Esophagus squamous epithelium (tissue), 5 donors: ENCODE measurements around the gene KCTD18. TPM values are rescaled to one million over a fixed set of nuclear protein-coding genes. Genes with fewer than 3 reads are reported as not detected.

Experiments
- DNase-seq: peaks from one replicate; lab custom pipeline; 2025; lab: John Stamatoyannopoulos, UW
- H3K27ac ChIP-seq, 4 donors: fragments of 200-600 bp; sonication (generic); one replicate each; pipeline ENCODE4 v1.5.1; 2016 to 2019; ENCODE audit warnings: mild to moderate bottlenecking in 1 of 4
- H3K27me3 ChIP-seq, 4 donors: fragments of 200-600 bp; sonication (generic); 1 replicate in 3 of 4; 2 replicates in 1 of 4; pipeline versions ENCODE4 v1.5.1 to v1.6.0; 2017 to 2021; ENCODE audit warnings: antibody characterized with exemption in 1 of 4
- H3K36me3 ChIP-seq, 3 donors: fragments of 200-600 bp; sonication (generic); one replicate each; pipeline ENCODE4 v1.5.1; 2016 to 2019
- H3K4me1 ChIP-seq, 3 donors: fragments of 200-600 bp; sonication (generic); one replicate each; pipeline ENCODE4 v1.5.1; 2017 to 2019
- H3K4me3 ChIP-seq, 4 donors: fragments of 200-600 bp; sonication (generic); 1 replicate in 3 of 4; 2 replicates in 1 of 4; pipeline ENCODE4 v1.5.1; 2016 to 2019; ENCODE audit warnings: mild to moderate bottlenecking in 2 of 4, moderate library complexity in 1 of 4
- H3K9me3 ChIP-seq, 3 donors: fragments of 200-600 bp; sonication (generic); one replicate each; pipeline ENCODE4 v1.5.1; 2016 to 2019
- POLR2A ChIP-seq, 4 donors: fragments of 450-650 bp; IDR thresholded peaks; one replicate each; pipeline ENCODE4 v1.6.1; 2017; ENCODE audit warnings: antibody characterized with exemption in 4 of 4, mild to moderate bottlenecking in 4 of 4, moderate library complexity in 3 of 4
- WGBS, 2 donors: methylation state at CpG; one replicate each; pipeline ENCODE4 v1.1.5; 2018; 5-methylcytosine and 5-hydroxymethylcytosine counted together
- intact Hi-C: fragments of 100-400 bp; cut with DNase I; formaldehyde crosslinking; loops from one replicate; pipeline ENCODE4 v1.15.0; 2022
- total RNA-seq, 4 donors: library from RNA; depleted of rRNA; stranded (reverse); fragments of >200 nt; gene quantifications; one replicate each; pipeline ENCODE4 v1.1.0, GENCODE V29; 2016
- TF ChIP-seq, protein P1 (sequence below), 6 experiments: fragments of 450-650 bp in 4 of 6; fragments of 200-600 bp in 2 of 6; sonication (generic) in 2 of 6; IDR thresholded peaks; one replicate each; pipeline ENCODE4 v1.5.1; 2016 to 2019; ENCODE audit warnings: antibody characterized with exemption in 6 of 6, mild to moderate bottlenecking in 4 of 6, moderate library complexity in 4 of 6
- donor health status: DM: yes; HTN: yes; CAD: no.

Gene KCTD18
- total RNA-seq, 4 donors from 2014 or later, result 6.9 to 19.5 (median 13.9) TPM

DNA sequence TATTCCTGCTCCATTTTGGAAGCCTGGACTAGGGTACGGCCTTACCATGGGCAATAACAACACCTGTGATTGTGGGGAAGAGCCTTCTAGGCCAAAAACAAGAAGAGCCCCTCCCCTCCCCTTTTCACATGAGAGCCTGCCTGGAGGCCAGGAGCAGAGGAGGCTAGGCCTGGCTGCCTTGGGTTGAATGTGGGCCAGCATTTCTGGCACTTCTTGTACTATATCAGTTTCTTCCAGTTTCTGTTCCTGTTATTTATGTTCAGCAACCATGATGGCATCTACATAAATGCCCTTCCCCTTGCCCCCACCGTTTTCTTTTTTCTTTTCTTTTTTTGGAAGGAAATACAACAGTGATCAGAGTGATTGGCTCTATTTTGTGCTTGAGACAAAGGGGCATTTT, 58.4 kb downstream of the KCTD18 start:
- DNase-seq, result no peak
- Histone ChIP-seq H3K4me3 (no peak overlapping the region), H3K27me3 (no peaks in the 10 kb centered on the region), H3K9me3 (no peaks in the 10 kb centered on the region), H3K36me3 (peaks cover 0 to 54% (median 0%) of the 10 kb centered on the region in 3 donors), H3K27ac (no peak overlapping the region), H3K4me1 (peaks cover 0 to 15% (median 0%) of the 10 kb centered on the region in 3 donors)
- TF ChIP-seq POLR2A (IDR thresholded peaks at IDR 0.05), result no peak
- TF ChIP-seq, protein P1, sequence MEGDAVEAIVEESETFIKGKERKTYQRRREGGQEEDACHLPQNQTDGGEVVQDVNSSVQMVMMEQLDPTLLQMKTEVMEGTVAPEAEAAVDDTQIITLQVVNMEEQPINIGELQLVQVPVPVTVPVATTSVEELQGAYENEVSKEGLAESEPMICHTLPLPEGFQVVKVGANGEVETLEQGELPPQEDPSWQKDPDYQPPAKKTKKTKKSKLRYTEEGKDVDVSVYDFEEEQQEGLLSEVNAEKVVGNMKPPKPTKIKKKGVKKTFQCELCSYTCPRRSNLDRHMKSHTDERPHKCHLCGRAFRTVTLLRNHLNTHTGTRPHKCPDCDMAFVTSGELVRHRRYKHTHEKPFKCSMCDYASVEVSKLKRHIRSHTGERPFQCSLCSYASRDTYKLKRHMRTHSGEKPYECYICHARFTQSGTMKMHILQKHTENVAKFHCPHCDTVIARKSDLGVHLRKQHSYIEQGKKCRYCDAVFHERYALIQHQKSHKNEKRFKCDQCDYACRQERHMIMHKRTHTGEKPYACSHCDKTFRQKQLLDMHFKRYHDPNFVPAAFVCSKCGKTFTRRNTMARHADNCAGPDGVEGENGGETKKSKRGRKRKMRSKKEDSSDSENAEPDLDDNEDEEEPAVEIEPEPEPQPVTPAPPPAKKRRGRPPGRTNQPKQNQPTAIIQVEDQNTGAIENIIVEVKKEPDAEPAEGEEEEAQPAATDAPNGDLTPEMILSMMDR (IDR thresholded peaks at IDR 0.05), result no peak
- intact Hi-C loops, result no loop called here
- WGBS, 2 donors, result 75 to 79% methylated on average over 2 of the region's 2 CpGs

DNA sequence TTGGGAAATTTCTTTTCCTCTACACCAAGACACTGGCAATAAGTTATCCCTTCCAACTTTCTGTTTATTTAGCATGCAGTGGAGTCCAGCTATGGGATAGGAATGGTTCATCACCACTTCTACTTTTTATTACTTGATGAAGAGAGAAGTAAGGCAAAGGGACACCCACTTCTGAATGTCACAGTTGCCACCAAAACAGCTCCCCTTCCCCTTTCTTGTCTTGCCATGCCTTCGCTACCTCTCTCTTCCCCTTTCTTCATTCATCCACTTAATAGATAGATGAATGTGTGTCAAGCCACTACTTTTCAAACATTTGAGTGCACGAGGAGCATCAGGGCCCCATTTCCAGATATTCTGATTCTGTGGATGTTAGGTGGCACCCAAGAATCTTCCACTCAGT, 59.6 kb downstream of the KCTD18 start:
- H3K4me3 ChIP-seq, result no peak overlapping the region
- H3K4me1 ChIP-seq, result peaks cover 0 to 2% (median 0%) of the 10 kb centered on the region in 3 donors
- 68 to 82% methylated on average over 2 of the region's 2 CpGs for WGBS, 2 donors
- no peak for TF ChIP-seq POLR2A (IDR thresholded peaks at IDR 0.05)
- TF ChIP-seq, protein P1 (IDR thresholded peaks at IDR 0.05), result no peak
- no peaks in the 10 kb centered on the region for H3K27me3 ChIP-seq
- peaks cover 0 to 64% (median 0%) of the 10 kb centered on the region in 3 donors for H3K36me3 ChIP-seq
- no peak overlapping the region for H3K27ac ChIP-seq
- intact Hi-C loops, result no loop called here
- no peaks in the 10 kb centered on the region for H3K9me3 ChIP-seq
- no peak for DNase-seq

DNA sequence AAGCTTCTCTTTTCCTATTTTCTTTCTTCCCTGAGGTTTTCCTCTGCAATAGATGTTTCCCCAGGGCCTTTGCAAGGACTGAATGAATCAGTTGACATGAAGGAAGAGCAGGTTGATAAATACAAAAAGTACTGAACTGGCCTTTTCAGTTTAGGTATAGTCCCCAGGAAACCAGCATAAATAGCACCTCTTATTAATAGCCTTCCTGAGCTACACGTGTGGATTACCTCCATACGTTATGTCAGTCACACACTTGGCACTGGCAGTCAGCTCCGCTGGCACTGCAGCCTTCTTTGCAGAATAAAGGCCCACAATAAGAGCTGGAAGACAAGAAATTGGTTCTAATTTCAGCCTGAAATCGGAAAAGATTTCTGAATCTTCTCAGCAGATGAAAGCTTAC, 60.7 kb downstream of the KCTD18 start:
- TF ChIP-seq, protein P1 (IDR thresholded peaks at IDR 0.05), result no peak
- TF ChIP-seq POLR2A (IDR thresholded peaks at IDR 0.05), result no peak
- Histone ChIP-seq H3K4me3 (no peak overlapping the region), H3K9me3 (no peaks in the 10 kb centered on the region), H3K36me3 (peaks cover 0 to 70% (median 0%) of the 10 kb centered on the region in 3 donors), H3K4me1 (no peaks in the 10 kb centered on the region), H3K27me3 (no peaks in the 10 kb centered on the region), H3K27ac (no peak overlapping the region)
- DNase-seq, result no peak
- WGBS, 2 donors, result 58 to 68% methylated on average over 4 of the region's 4 CpGs
- intact Hi-C loops, result no loop called here

DNA sequence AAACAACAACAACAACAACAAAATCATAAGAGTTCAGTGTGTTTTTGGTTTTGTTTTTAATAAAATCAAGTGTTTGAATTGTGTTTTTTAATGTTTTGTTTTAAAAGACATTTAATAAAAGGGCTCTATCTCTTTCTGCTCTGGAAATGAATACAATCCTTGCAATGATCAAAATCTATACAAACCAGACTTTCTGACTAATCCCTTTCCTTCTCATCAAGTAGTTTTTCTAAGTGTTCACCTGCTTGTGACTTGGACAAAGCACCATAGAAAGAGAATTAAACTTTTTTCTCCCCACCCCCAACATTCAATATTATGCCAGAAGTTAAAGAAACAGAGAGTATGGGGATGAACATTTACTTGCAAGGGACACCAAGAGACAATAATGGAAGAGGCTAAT, 61.4 kb downstream of the KCTD18 start:
- Histone ChIP-seq H3K9me3 (no peaks in the 10 kb centered on the region), H3K27me3 (no peaks in the 10 kb centered on the region), H3K4me1 (no peaks in the 10 kb centered on the region), H3K27ac (no peak overlapping the region), H3K36me3 (peaks cover 0 to 70% (median 0%) of the 10 kb centered on the region in 3 donors), H3K4me3 (no peak overlapping the region)
- intact Hi-C loops, result no loop called here
- TF ChIP-seq, protein P1 (IDR thresholded peaks at IDR 0.05), result no peak
- no peak for DNase-seq

DNA sequence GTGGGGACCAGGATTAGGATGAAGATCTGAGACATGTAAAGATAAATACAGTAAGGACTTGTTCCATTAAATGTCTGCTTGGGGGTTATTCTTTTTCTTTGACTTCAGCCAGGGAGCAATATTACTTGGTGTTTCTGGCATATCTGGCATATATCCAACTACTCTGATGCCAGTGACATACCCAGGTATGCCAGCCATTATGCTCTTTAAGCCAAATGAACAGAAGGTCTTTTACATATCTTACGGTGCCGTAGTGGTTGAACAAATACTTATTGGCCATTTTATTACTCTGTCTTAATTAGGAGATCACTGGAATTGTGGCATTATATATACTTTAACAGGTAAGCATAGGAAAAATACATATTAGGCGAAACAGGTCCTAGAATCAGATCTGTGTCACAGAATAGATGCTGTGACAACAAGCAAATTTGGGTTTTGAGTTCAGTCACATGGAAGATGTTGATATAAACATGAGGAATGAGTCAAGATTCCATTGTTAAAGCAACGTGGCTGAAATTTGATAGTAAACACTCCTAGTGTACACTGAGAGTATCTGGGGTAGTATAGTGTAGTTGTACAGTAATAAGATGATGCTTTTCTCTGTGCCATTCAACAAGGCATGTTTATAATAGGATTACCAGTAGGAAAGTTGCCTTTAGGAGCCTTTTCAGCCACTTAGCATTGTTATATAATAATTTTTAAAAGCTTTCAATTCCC, 62.6 kb downstream of the KCTD18 start:
- Histone ChIP-seq H3K4me1 (no peaks in the 10 kb centered on the region), H3K27ac (no peak overlapping the region), H3K27me3 (no peaks in the 10 kb centered on the region), H3K36me3 (peaks cover 0 to 76% (median 0%) of the 10 kb centered on the region in 3 donors), H3K4me3 (no peak overlapping the region), H3K9me3 (no peaks in the 10 kb centered on the region)
- TF ChIP-seq, protein P1 (IDR thresholded peaks at IDR 0.05), result no peak
- no peak for TF ChIP-seq POLR2A (IDR thresholded peaks at IDR 0.05)
- intact Hi-C loops, result no loop called here
- WGBS, 2 donors, result 80 to 81% methylated on average over 4 of the region's 4 CpGs
- no peak for DNase-seq
